ELF-1 (cell line): ENCODE results near the gene FHOD3.
A peak's percentile ranks its signal among the peaks of the same experiment; 100 is the strongest.

Experiments used
- DNase-seq: peaks from one replicate; pipeline ENCODE4 v3.0.0-alpha.2; 2016; ENCODE audit warnings: low read depth, low spot score

The FHOD3 gene

GRCh38 chr18:36408606-36409005 lies 111.1 kb downstream of the FHOD3 start:
- no peak for DNase-seq

- no peak for DNase-seq
Measured at GRCh38 chr18:36409779-36410178, 112.3 kb downstream of the FHOD3 start.

- DNase-seq, result no peak
Measured at GRCh38 chr18:36410346-36410745, 112.8 kb downstream of the FHOD3 start.

- peak; percentile 74 for DNase-seq
Measured at GRCh38 chr18:36411745-36412168, 114.2 kb downstream of the FHOD3 start.

GRCh38 chr18:36412778-36413177 lies 115.3 kb downstream of the FHOD3 start:
- DNase-seq, result peak; percentile 42

- DNase-seq, result no peak
Measured at GRCh38 chr18:36415171-36415570, 117.7 kb downstream of the FHOD3 start.

- no peak for DNase-seq
Measured at GRCh38 chr18:36415625-36416024, 118.1 kb downstream of the FHOD3 start.

- DNase-seq, result no peak
Measured at GRCh38 chr18:36419188-36419899, 121.8 kb downstream of the FHOD3 start.

GRCh38 chr18:36419900-36420531 lies 122.5 kb downstream of the FHOD3 start:
- DNase-seq, result no peak

GRCh38 chr18:36420826-36421225 lies 123.3 kb downstream of the FHOD3 start:
- DNase-seq, result no peak

- no peak for DNase-seq
Measured at GRCh38 chr18:36424741-36425142, 127.2 kb downstream of the FHOD3 start.

GRCh38 chr18:36427369-36427768 lies 129.9 kb downstream of the FHOD3 start:
- DNase-seq, result peak; percentile 39

GRCh38 chr18:36427831-36428230 lies 130.3 kb downstream of the FHOD3 start:
- DNase-seq, result no peak

GRCh38 chr18:36428431-36429029 lies 131.0 kb downstream of the FHOD3 start:
- no peak for DNase-seq

- DNase-seq, result no peak
Measured at GRCh38 chr18:36432880-36433555, 135.5 kb downstream of the FHOD3 start.

- DNase-seq, result no peak
Measured at GRCh38 chr18:36436387-36436786, 138.9 kb downstream of the FHOD3 start.

- DNase-seq, result no peak
Measured at GRCh38 chr18:36440614-36441013, 143.1 kb downstream of the FHOD3 start.

GRCh38 chr18:36441426-36442240 lies 144.1 kb downstream of the FHOD3 start:
- no peak for DNase-seq

- DNase-seq, result no peak
Measured at GRCh38 chr18:36442717-36443116, 145.2 kb downstream of the FHOD3 start.

- peak; percentile 58 for DNase-seq
Measured at GRCh38 chr18:36446059-36446458, 148.5 kb downstream of the FHOD3 start.
